HuH-7.5 (cell line): ENCODE measurements around the gene DSCAM.

ENCODE experiments used
- DNase-seq: peaks from one replicate; pipeline ENCODE4 v3.0.0; 2011; ENCODE audit warnings: low spot score

DSCAM gene

DNA sequence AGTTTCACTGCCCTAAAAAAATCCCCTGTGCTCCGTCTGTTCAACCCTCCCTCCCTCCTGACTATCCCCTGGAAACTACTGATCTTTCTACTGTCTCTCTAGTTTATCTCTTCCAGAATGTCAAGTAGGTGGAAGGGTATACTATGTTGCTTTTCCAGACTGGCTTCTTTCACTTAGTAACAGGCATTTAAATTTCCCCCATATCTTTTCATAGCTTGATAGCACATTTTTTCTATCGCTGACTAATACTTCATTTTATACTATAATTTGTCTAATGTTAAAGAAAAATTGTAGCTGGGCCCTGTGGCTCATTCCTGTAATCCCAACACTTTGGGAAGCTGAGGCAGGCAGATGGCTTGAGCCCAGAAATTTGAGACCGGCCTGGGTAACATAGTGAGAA is 142.8 kb downstream of the DSCAM start:
- no peak for DNase-seq

DNA sequence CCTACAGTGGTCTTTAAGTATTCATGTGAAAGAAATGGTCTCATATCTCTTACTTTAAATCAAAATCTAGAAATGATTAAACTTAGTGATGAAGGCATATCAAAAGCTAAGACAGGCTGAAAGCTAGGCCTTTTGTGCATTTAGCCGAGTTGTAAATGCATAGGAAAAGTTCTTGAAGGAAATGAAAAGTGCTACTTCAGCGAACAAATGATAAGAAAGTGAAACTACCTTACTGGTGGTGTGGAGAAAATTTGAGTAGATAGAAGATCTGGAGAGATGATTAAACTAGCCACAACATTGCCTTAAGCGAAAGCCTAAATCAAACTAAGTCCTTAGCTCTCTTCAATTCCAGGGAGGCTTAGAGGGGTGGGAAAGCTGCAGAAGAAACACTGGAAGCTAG is 147.6 kb downstream of the DSCAM start:
- DNase-seq = no peak

DNA sequence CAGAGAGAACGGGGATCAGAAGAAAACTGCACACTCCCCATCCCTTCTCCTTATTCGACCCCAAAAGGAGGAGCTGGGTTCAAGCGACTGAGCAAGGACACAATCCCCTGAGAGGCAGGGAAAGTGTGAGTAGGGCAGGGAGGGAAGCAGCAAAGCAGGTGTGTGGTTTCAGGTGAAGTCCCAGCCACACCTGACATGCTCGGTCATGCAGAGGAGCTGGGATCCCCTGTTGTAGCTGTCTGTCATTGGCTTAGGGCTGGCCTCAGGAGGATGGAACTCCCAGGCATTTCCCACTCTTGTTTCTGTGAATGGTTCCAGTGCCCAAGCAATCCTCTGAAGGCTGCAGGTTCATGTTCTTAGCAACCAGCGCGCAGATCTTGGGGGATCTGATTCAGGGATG is 150.7 kb downstream of the DSCAM start:
- no peak for DNase-seq

DNA sequence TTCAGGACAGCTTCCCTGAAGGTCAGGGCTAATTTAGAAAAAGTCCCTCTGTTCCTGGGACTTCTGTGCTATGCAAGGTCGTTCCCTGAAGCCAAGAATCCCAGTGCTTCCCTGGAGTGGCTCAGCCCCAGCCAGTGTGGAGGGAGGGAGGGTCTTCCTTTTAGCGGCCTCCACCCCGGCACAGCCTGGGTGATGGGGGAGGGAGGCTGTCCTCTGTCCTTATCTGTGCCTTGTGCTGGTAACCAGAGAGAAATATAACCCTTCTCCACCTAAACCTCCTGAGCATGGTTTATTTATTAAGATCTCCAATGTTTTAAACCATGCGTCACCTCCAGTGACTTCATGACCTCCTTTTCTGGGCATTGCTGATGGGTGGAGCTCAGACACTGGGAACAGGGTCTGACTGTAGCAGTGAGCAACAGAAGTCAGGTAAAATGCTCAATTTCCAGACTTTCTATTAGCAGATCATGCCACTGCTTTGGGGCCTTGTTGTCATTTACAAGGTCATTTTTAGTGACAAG is 157.1 kb downstream of the DSCAM start:
- DNase-seq = no peak

DNA sequence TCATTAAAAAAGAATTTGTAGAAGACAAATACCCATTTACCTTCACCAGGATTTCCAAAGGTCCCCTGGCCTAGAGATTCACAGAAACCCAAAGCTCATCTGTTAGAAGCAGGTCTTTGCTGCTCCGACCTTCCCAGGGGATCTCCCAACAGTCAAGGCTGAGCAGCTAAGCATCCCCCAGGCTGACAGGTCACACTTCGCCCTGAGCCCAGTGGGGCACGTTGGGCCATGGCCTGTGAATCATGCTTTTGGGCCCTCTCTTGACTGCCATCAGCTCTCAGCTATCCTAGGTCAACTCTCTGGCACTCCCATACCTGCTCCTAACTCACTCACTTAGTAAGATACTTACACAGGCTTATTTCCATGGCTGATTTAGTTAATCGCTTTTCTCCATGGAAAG is 157.7 kb downstream of the DSCAM start:
- DNase-seq = no peak

DNA sequence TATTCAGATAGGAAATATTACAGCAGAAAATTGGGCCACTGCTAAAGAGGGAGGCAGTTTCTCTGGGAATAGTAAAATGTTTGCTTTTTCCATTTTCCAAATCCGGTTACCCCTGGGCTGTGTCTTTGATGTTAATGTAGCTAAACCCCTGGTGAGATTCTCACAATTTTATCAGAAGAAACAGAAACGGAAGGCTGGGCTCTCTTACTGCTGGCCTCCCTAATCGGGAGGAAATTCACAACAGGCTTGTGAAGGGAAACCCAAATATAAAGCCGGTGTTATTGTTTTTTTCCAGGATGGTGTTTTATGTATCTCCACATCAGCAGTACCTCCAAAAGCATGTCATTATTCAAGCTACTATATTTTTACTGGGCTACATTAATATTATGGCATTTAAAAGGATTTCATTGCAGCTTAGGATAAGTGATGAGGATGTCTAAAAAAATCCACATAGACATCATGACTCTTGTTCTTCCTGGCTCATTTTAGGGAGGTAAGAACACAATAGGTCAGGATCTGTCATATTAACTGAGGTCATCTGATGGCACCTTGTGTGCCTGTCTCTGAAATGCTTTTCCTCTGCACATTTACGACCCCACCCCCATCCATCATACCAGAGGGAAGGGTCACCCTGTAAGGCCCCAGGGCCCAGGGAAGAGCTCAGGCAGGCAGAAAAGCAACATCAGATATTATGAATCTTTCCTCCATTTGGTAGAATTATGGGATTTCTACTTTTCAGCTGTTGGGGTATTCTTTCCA is 158.7 kb downstream of the DSCAM start:
- no peak for DNase-seq

DNA sequence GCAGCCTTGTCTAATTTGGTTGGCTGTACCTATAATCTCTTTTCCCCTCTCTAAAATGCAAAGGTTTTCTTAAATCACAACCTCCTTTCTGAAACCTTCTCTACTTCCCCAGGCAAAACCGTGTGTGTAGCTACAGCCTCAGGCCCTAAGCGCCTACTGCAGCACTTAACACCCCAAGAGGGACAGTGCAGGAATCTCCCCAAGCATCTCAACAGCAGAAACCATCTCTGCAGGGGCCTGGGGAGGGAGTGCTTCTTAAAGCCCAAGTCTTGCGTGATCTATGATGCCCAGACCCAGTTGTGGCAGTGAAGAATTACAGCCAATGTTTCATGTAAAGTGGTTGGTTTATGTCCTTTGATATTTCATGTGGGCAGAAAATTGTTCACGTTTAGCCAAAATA is 159.3 kb downstream of the DSCAM start:
- DNase-seq = no peak

DNA sequence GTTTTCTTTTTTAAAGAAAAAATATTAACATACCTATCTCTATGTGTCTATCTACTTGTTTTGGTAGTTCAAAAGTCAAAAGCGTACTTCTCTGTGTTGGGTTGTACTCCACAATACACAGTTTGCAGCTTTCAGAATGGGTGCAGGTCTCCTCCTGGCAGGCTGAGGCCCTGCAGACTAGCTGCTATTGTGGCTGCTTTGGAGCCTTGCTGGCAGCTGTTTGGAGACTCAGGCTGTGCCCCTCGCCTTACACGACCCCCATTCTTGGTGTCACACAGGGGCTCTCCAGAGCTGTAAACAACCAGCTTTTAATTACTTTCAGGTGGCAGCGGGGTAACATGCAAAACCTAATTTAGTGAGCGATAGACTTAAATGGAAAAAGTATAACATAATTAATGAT is 160.4 kb downstream of the DSCAM start:
- DNase-seq = no peak

DNA sequence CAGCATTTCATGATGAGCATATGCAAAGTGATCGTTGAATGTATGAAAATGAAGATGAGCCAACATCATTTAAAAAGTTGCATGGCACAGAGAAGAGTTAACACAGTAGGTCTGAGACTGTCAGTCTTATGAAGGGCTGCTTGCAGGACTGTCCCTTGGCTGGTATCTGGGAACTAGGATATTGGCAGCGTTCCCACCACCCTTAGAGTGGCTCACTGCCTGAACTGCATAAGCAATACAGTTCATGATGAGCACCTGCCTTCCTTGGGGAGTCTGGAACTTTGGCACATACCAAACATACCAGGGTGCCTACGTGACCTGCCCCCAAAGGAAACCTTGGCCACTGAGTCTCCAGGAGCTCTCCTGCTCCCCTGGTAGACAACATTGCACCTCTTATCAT is 161.8 kb downstream of the DSCAM start:
- no peak for DNase-seq

DNA sequence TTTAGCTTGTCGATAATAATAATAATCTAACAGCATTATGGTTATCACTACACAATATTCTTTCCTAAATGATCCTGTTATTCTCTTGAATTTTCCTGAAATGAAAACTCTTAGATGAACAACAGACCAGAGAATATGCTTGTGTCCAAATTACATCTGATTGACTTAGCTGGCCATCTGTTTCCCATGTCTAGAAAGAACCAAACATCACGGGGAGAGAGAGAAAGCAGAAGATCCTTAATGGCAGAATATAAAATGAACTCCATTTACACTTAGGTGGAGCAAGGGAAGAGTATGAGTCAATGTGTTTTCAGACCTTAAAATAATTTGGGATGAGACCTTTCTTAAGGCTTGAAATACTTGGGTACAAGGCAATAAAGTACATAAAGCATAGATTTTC is 162.2 kb downstream of the DSCAM start:
- DNase-seq = no peak

DNA sequence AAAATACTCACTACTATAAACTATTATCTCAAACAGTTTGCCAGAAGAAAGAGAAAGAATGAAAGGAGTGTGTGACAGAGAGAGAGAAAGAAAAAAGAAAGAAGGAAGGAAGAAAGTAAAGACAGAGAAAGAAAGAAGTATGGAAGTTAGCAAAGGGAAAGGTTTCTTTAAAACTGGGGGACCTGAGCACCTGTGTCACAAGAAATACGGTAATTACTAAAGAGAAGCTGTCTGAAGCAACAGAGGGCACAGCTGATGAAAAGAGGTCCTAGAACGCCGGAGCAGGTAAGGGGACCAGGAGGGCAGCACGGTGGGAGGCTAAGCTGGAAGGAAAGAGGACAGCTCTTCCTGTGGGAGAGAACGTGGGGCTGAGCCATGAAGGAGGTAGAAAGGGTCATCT is 163.6 kb downstream of the DSCAM start:
- no peak for DNase-seq

DNA sequence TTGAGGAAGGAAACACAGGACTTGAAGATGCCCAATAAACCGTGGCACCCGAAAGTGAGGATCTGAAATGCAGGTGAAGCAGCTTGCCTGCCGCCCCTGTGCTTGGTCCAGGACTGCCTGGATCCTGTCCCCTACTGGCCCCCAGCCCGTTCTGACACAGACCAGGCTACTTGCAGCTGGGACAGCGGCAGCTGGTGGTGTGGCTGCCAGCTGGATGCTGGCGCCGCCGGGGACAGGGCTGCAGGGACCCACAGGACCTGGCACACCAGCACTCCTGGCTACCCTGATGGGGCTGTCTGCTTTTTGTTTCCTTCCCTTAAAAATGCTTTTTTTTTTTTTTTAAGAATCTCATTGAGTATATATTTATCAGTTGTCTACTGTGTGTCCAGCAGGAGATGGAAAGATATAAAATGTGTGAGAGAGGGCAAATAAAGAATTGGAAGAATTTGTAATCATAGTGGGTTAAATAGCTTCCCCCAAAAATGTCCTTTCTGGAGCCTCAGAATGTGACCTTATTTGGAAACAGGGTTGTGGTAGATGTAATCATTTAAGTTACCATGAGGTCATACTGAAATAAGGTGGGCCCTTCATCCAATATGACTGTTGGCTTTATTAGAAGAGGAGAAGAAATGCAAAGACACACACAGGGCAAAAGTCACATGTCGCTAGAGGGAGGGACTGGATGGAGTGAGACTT is 165.6 kb downstream of the DSCAM start:
- DNase-seq = no peak

DNA sequence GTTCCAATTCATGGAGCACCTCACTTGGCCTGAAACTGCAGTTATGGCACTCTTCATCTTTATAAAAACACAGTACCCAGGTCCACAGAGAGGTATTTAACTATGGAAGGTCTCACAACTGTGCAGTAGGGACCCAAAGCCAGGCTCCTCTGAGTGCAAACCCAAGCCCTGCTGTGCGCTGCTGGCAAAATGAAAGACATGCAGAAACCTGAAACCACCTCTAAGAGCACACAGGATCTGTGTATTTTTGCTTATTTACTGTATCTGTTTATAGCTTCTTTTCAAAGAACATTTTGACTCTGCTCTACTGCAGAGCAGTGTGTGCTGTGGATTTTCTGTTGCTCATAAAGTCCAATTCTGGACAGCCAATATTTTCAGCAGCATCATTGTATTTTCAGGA is 166.6 kb downstream of the DSCAM start:
- DNase-seq = no peak

DNA sequence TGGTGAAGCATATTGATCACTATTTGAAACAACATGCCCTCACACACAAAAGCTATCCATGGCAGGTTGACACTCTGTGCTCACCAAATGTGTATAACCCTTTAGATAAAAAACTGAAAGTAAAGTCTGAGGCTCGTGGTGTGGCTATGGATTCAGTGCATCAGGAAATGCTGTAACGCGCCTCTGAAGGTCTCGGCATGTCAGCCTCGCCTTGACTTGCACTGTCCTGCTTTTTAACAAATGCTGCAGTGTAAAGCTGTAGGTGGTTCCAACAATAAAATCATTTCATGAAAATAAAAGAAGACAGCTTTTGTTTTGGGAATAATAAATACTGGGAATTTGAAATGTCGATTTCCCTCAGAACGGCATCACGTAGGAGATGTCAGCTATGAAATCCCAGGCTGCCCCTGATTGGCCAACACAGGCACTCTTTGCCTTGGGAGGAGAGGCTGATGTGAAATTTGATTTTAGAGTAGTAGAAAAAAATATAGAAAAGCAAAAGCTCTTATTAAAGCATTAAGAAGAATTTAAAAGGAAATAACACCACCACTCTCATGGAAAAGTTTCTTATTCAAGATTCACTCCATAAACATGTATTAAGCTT is 168.2 kb downstream of the DSCAM start:
- no peak for DNase-seq

DNA sequence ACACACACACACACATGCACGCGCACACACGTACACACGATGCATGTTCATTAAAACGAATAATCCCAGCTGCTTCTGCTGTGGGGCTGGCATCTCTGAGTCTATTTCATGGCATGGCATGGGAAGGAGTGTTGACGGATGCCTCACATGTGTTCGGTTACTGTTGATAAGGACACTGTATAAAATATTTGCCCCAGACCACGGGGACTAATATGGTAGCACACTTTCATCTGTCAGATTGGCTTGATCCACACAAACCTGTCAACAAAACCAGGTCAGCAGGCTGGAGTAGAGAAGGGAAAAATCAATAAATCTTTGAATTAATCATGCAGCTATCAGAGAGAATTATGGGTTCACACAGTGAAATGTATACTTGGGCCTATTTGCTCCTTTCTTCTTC is 171.9 kb downstream of the DSCAM start:
- no peak for DNase-seq

DNA sequence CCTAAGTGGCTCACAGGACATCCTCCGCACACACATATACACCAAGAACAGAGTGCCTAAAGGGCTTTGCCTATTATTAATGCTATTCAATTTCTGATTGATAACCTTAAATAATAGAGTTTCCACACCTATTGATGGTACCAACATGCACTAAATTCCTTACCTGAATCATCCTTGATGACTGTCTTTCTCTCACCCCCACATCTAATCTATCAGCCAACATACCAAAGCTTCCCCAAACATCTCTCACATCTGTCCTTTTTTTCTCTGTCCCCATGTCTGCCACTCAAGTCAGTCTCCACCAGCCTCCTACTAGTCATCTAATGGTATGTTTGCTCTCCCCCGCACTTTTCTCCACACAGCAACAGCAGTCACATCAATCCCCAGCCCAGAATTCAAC is 174.4 kb downstream of the DSCAM start:
- DNase-seq = no peak

DNA sequence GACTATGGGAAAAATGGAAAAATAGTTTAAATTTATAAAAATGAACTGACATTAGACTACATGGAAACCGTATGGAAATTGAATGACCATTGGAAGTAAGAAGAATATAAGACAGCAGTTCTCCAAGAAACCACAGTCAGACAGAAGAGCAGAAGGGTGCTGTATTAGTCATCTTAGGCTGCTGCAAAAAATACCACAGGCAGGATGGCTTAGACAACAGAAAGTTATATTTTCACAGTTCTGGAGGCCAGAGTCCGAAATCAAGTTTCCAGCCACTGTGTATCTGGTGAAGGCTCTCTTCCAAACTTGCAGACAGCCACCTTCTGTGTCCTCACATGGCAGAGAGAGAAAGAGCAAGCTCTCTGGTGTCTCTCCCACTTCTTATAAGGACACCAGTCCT is 175.2 kb downstream of the DSCAM start:
- no peak for DNase-seq

DNA sequence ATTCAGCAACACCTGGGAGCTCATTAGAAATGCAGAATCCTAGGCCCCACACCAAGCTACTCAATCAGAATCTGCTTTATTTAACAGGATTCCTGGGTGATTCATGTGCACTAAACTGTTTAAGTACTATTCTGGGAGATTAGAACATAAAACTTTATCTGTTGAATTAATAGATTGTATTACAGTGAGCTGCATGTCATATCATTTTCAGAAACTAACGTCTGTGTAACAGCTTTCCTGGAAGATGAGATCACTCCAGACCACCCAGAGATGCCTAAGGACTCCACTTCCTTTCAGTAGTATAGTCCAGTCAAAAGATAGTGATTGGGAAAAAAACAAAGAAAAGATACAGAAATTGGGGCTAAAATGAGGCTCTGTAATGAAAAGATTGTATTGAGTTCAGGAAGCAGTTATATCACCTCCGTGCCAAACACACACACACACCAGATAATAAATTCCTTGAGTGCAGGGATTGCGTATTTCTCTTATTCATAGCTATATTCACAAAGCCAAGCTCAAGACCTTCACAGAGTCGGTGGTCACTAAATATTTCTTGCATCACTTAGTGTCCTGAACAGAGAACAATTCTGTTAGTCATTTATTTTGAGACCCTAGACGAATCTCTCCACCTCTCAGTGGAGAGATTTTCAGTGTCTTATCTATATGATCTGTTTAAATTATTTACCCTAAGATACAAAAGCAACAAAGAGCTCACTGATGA is 178.2 kb downstream of the DSCAM start:
- DNase-seq = no peak

DNA sequence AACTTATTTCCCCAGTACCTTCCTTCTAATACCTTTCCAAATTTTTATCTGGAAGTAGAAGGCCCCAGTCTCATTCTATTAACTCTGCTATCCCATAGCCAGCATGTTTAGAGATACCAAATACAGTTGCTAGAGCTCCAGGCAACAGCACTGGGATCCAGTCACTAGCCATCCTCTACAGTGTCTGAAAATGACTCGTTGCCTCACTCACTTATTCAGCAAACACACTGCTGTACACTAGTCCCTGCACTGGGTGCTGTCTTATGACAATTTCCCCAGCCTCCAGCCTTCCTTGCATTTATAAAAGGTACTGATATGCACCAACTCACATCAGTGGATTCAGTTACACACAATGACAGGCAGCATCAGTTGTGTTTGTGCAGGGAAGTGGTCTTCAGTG is 179.0 kb downstream of the DSCAM start:
- DNase-seq = no peak

DNA sequence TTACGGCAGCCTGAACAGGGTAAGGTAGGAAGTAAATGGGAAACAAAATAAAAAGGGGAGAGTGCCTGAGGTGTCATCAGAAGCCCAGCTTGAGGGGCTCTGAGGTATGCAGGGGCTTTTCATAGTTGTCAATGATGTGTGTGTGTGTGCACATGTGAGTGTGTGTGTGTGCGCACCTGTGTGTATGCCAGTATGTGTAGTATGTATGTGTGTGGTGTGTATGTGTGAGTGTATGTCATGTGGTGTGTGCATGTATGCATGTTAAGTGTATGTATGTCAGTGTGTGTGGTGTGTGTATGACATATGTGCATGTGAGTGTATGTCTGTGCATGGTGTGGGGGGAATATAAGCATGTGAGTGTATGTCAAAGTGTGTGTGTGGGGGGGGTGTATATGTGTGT is 184.1 kb downstream of the DSCAM start:
- no peak for DNase-seq

DNA sequence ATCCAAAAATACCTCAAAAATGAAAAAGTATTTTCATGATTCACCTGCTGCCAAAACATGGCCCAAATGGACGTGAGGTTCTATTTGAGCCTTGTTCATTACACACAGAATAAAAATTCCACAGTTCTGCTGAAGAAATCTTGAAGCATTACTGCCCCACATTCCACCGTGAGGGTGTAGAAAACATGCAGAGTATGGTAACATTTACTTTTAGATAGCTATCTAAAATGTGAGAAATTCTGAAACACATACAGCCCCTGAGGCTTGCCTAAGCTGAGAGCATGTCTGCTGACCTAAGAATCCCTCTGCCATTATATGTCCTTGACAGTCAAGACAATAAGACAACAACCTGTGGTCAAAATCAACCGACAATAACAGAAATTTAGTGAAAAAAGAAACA is 186.5 kb downstream of the DSCAM start:
- DNase-seq = no peak

DNA sequence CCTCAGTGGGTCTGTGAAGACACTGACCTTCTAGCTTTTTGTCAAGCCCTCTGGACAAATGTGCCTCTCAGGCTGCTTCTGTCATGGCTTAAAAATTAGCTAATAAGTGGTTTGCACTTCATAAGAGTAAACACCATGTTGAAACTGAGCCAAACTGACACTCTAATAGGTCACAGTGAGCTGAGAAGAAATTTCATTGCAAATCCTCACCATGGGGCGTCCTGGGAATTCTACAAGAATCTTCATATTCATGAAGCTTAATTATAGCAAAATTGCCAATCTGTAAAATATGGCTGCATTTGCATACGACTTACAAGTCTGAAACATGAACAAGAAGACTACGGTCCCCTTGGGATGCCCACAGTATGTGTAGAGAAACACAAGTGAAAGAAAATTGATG is 188.6 kb downstream of the DSCAM start:
- no peak for DNase-seq

DNA sequence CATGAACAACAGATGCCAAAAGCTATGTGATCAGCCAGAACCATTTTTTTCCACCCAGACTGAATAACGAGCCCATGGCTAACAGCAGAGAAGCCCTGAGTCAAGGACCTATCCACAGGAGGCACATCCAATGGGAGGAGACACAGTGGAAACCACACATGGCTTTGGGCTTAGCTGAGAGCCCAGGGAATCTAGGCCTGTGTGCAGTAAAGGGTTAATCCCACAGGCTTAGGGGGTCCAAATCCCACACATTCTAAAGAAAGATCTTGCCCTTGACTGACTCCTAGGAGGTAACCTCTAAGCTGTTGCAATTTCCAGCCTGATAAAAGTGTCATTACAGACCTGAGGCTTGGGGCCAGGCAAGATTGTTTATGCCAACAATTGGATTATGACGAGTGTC is 194.5 kb downstream of the DSCAM start:
- no peak for DNase-seq
